Suppressor macrophage treated with lipopolysaccharide for 4 hours (primary cell): ENCODE measurements around the gene ELAVL2.

Experiments used
- DNase-seq: peaks from one replicate; pipeline ENCODE4 v3.0.0-alpha.2; 2020

Gene ELAVL2

DNA sequence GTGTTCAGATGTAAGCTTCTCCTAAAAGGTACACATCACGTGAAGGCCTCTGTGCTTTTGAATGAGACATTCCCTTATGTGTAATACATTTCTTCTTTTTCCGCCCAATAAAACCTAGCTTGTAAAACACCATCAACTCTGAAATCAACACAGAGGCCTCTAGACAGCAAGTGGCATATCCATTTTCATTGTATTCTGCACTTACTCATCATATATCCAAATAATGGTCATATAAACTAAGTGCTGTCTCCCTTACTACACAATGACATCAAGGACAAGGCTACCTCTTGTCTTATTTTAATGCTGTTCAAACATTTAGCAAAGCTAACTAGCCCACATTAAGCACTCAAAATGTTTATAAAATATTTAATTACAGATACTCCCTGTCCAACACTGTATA lies 108.5 kb downstream of the ELAVL2 start:
- no peak for DNase-seq

- DNase-seq: no peak
These were observed 118.8 kb downstream of the ELAVL2 start for GRCh38 chr9:23707249-23707648.

GRCh38 chr9:23702311-23702922 lies 123.6 kb downstream of the ELAVL2 start:
- no peak for DNase-seq

GRCh38 chr9:23701291-23701690 lies 124.7 kb downstream of the ELAVL2 start:
- DNase-seq: no peak

DNA sequence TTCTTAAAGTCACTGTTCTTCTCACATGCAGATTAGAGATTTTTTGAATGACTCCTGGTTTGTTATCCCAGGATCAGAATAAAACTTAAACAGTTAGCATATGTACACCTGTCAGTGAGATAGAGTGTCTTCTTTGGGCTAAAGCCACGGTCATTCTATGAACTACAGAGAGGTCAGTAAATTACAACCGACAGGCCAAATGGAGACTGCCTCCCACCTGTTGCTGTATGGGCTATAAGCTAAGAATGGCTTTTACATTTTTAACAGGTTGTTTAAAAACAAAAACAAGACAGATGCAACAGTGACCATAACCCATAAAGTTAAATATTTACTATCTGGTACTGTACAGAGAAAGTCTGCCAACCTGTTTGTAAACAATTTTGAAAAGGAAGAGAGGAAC lies 125.7 kb downstream of the ELAVL2 start:
- DNase-seq: no peak

- DNase-seq: no peak
These were observed 127.9 kb downstream of the ELAVL2 start for GRCh38 chr9:23698161-23698560.

DNA sequence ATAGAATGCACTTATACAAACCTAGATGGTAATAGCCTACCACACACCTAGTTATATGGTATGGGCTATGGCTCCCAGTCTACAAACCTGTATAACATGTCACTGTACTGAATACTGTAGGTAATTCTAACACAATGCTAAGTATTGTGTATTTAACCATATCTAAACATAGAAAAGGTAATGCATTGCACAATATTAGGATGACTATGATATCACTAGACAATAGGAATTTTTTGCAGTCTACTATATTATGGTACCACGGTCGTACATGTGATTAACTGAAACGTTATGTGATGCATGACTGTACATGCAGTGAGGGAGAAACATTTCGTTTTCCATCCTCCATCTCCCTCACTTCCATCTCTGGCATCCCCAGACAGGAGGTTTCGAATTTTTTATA lies 130.5 kb downstream of the ELAVL2 start:
- no peak for DNase-seq

DNA sequence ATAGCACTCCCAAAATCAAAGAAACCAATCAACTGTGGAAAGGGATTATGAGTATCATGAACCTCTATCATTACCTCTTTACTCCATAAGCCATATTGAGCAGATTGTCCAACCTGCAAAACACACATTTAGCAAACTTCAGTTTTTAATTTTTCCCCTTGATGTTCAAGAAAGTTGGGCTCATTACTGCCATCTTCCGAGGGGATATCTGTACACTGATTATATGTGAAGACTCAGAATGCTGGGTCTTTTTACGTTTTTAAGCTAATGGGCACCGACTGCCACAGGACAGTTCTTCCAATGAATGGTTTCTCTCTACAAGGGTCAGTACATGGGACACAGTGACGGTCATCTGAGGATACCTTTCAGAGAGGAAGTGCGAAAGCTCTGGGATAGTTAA lies 132.7 kb downstream of the ELAVL2 start:
- DNase-seq: no peak

DNA sequence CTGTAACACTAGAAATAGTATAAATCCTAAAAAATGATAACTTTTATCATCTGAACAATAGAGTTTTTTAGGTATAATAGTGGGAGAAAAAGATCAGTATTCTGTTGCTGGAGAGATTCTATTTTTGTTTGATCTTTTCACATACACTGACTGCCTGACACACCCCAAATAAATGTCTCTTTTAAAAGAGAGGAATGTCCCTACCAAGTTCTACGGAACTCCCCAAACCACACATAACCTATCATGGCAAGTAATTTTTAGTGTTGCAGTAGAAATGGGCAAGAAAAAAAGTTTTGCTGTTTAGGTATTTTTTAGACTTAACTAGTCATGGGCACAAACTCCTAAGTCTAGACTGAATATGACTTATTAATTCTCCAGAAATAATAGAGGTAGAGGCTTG lies 139.1 kb downstream of the ELAVL2 start:
- no peak for DNase-seq

- DNase-seq: no peak
These were observed 139.8 kb downstream of the ELAVL2 start for GRCh38 chr9:23686257-23686656.

DNA sequence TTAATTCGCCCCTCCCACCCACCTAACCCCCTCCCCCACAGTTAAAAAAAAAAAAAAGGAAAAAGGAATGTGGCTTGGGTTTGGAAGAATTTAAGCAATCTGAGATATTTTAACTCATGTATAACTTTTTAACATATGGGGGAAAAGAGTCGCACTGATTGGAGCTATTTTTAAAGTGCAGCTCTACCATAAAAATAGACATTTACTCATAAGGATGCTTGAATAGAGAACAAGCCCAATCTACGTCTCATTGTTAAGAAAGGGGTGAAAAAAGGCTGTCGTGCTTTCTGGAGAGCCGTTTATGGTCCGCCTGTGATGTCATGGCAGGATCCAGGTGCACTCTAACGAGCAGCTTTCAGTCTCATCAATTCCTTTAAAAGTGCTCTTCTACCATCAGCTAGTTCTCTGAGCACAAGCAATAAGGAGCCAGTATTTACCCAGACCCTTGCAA lies 142.4 kb downstream of the ELAVL2 start:
- no peak for DNase-seq

GRCh38 chr9:23682891-23683431 lies 143.1 kb downstream of the ELAVL2 start:
- DNase-seq: no peak

DNA sequence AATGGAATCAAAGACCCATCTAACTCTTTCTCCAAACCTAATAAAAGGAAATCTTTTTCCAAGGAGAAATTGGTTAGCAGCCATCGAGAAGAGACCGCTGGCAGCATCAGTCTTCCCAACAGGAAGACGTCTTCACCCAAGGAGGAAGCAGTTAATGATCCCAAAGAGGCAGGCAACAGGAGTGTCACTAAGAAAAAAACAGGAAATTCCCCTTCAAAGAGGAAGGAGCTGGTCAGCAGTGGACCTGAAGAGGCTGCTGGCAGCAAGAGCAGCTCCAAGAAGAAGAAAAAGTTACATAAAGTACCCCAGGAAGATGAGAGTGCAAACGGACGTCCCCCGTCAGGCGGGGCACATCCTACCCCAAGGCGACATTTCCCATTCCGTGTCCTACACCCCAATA lies 143.7 kb downstream of the ELAVL2 start:
- no peak for DNase-seq

GRCh38 chr9:23677446-23677845 lies 148.6 kb downstream of the ELAVL2 start:
- no peak for DNase-seq

DNA sequence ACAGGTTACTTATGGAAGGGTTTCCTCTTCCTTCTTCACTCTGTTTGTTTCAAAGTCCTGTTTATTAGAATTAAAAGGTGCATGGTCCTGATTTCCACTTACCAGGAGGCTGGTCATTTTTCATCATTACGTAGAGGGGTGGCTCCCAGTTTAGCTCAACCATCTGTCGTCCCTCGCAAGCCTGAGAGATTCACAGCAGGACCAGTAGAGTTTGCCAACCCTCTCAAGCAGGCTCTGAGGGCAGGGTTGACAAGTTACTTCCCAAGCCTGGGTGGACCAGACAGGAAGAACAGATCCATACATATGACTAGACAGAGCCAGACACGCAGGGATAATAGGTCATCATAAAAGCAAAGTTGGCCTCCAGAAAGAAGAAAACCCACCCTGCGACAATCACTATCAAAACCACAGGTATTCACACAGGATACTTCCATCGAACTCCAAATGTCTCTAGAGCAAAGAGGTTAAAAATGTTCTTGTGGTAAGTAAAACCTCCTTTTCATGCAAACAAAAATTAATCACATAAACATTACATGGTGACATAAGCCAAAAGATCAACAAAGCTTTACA lies 151.9 kb downstream of the ELAVL2 start:
- no peak for DNase-seq

- no peak for DNase-seq
These were observed 153.9 kb downstream of the ELAVL2 start for GRCh38 chr9:23672151-23672550.

GRCh38 chr9:23669776-23670175 lies 156.3 kb downstream of the ELAVL2 start:
- no peak for DNase-seq

- no peak for DNase-seq
These were observed 160.4 kb downstream of the ELAVL2 start for GRCh38 chr9:23665635-23666034.

GRCh38 chr9:23665051-23665450 lies 161.0 kb downstream of the ELAVL2 start:
- DNase-seq: no peak

GRCh38 chr9:23663946-23664345 lies 162.1 kb downstream of the ELAVL2 start:
- no peak for DNase-seq

- no peak for DNase-seq
These were observed 162.5 kb downstream of the ELAVL2 start for GRCh38 chr9:23663536-23663935.

- no peak for DNase-seq
These were observed 162.9 kb downstream of the ELAVL2 start for GRCh38 chr9:23663125-23663524.

GRCh38 chr9:23662320-23662719 lies 163.7 kb downstream of the ELAVL2 start:
- no peak for DNase-seq

- no peak for DNase-seq
These were observed 166.6 kb downstream of the ELAVL2 start for GRCh38 chr9:23659346-23660006.
